Memory B cell (primary cell): Measurements from ENCODE around the gene MGAT4A.
A peak's percentile ranks its signal among the peaks of the same experiment; 100 is the strongest.

Source experiments
- ATAC-seq: fragments of 150-1000 bp; cut with Tn5 transposase; 2 replicates; pipeline ENCODE4 v1.10.0; 2021; ENCODE audit warnings: low read depth, mild to moderate bottlenecking, moderate library complexity
- DNase-seq, 2 donors: peaks; one replicate each; pipeline ENCODE4 v3.0.0; 2022; ENCODE audit warnings: low spot score in 2 of 2
- H3K27ac Mint-ChIP-seq: one replicate; pipeline ENCODE4 v1.8.0; 2022; ENCODE audit warnings: mild to moderate bottlenecking, moderate library complexity, mixed read lengths
- H3K27me3 Mint-ChIP-seq: one replicate; pipeline ENCODE4 v1.8.0; 2022; ENCODE audit warnings: mixed read lengths
- H3K36me3 Mint-ChIP-seq: one replicate; pipeline ENCODE4 v1.8.0; 2022; ENCODE audit warnings: mild to moderate bottlenecking, mixed read lengths
- H3K4me1 Mint-ChIP-seq: one replicate; pipeline ENCODE4 v1.8.0; 2022; ENCODE audit warnings: mixed read lengths
- H3K4me3 Mint-ChIP-seq: one replicate; pipeline ENCODE4 v1.8.0; 2022; ENCODE audit warnings: mild to moderate bottlenecking, moderate library complexity, mixed read lengths
- H3K9me3 Mint-ChIP-seq: one replicate; pipeline ENCODE4 v1.8.0; 2022; ENCODE audit warnings: mixed read lengths

MGAT4A gene

GRCh38 chr2:98696200-98696599 is 34.7 kb downstream of the MGAT4A start:
- Mint-ChIP-seq H3K4me3 (no peak overlapping the region), H3K36me3 (peaks cover 8% of the 10 kb centered on the region), H3K27ac (no peak overlapping the region)

GRCh38 chr2:98695255-98695654 is 35.7 kb downstream of the MGAT4A start:
- Mint-ChIP-seq H3K4me3 (no peak overlapping the region), H3K4me1 (peaks cover 31% of the 10 kb centered on the region), H3K27ac (no peak overlapping the region)

More at GRCh38 chr2:98696200-98696599, 34.7 kb downstream of the MGAT4A start:
- ATAC-seq = no peak
- Mint-ChIP-seq H3K27me3 (no peaks in the 10 kb centered on the region), H3K4me1 (peaks cover 29% of the 10 kb centered on the region), H3K9me3 (no peaks in the 10 kb centered on the region)
- DNase-seq = no peak

GRCh38 chr2:98693477-98693876 is 37.5 kb downstream of the MGAT4A start:
- DNase-seq (no peak), ATAC-seq (no peak)
- Mint-ChIP-seq H3K4me3 (no peak overlapping the region), H3K9me3 (no peaks in the 10 kb centered on the region), H3K27ac (no peak overlapping the region), H3K36me3 (peaks cover 4% of the 10 kb centered on the region), H3K4me1 (peaks cover 33% of the 10 kb centered on the region), H3K27me3 (no peaks in the 10 kb centered on the region)

More at GRCh38 chr2:98695255-98695654, 35.7 kb downstream of the MGAT4A start:
- DNase-seq = no peak
- no peak for ATAC-seq
- H3K9me3 Mint-ChIP-seq = no peaks in the 10 kb centered on the region
- H3K36me3 Mint-ChIP-seq = peaks cover 8% of the 10 kb centered on the region
- no peaks in the 10 kb centered on the region for H3K27me3 Mint-ChIP-seq

GRCh38 chr2:98692090-98693054 is 38.6 kb downstream of the MGAT4A start:
- peaks cover 34% of the 10 kb centered on the region for H3K4me1 Mint-ChIP-seq
- H3K9me3 Mint-ChIP-seq = no peaks in the 10 kb centered on the region
- no peak overlapping the region for H3K27ac Mint-ChIP-seq
- H3K27me3 Mint-ChIP-seq = no peaks in the 10 kb centered on the region
- ATAC-seq = no peak
- DNase-seq = no peak
- no peak overlapping the region for H3K4me3 Mint-ChIP-seq
- H3K36me3 Mint-ChIP-seq = peaks cover 2% of the 10 kb centered on the region

GRCh38 chr2:98691303-98691702 is 39.6 kb downstream of the MGAT4A start:
- no peak overlapping the region for H3K4me3 Mint-ChIP-seq
- no peak overlapping the region for H3K27ac Mint-ChIP-seq
- peaks cover 1% of the 10 kb centered on the region for H3K36me3 Mint-ChIP-seq
- peaks cover 34% of the 10 kb centered on the region for H3K4me1 Mint-ChIP-seq
- H3K27me3 Mint-ChIP-seq = no peaks in the 10 kb centered on the region
- no peak for ATAC-seq
- no peak for DNase-seq
- no peaks in the 10 kb centered on the region for H3K9me3 Mint-ChIP-seq

- Mint-ChIP-seq H3K36me3 (peaks cover 2% of the 10 kb centered on the region), H3K9me3 (no peaks in the 10 kb centered on the region), H3K4me1 (peaks cover 15% of the 10 kb centered on the region), H3K27ac (no peak overlapping the region), H3K27me3 (no peaks in the 10 kb centered on the region), H3K4me3 (no peak overlapping the region)
- DNase-seq = no peak
- no peak for ATAC-seq
These were observed 44.7 kb downstream of the MGAT4A start for GRCh38 chr2:98685930-98686887.

- Mint-ChIP-seq H3K27ac (no peak overlapping the region), H3K27me3 (no peaks in the 10 kb centered on the region), H3K9me3 (no peaks in the 10 kb centered on the region), H3K36me3 (peaks cover 5% of the 10 kb centered on the region), H3K4me3 (no peak overlapping the region), H3K4me1 (peaks cover 9% of the 10 kb centered on the region)
- ATAC-seq = no peak
- DNase-seq = no peak
These were observed 47.2 kb downstream of the MGAT4A start for GRCh38 chr2:98683728-98684127.

GRCh38 chr2:98676742-98677141 is 54.2 kb downstream of the MGAT4A start:
- ATAC-seq (no peak), DNase-seq (no peak)
- H3K27me3 Mint-ChIP-seq = no peaks in the 10 kb centered on the region
- no peak overlapping the region for H3K27ac Mint-ChIP-seq
- H3K4me1 Mint-ChIP-seq = peaks cover 2% of the 10 kb centered on the region
- H3K36me3 Mint-ChIP-seq = peaks cover 23% of the 10 kb centered on the region
- H3K4me3 Mint-ChIP-seq = no peak overlapping the region
- H3K9me3 Mint-ChIP-seq = no peaks in the 10 kb centered on the region

GRCh38 chr2:98674233-98674964 is 56.5 kb downstream of the MGAT4A start:
- Mint-ChIP-seq H3K4me3 (no peak overlapping the region), H3K4me1 (peaks cover 3% of the 10 kb centered on the region), H3K36me3 (peaks cover 32% of the 10 kb centered on the region), H3K27me3 (no peaks in the 10 kb centered on the region), H3K27ac (no peak overlapping the region), H3K9me3 (peaks cover 2% of the 10 kb centered on the region)
- no peak for ATAC-seq
- DNase-seq = no peak

- Mint-ChIP-seq H3K27me3 (no peaks in the 10 kb centered on the region), H3K9me3 (peaks cover 7% of the 10 kb centered on the region), H3K27ac (no peak overlapping the region), H3K4me1 (peaks cover 11% of the 10 kb centered on the region), H3K36me3 (peaks cover 47% of the 10 kb centered on the region), H3K4me3 (no peak overlapping the region)
- no peak for ATAC-seq
- DNase-seq = no peak
These were observed 61.3 kb downstream of the MGAT4A start for GRCh38 chr2:98669675-98670074.

GRCh38 chr2:98665677-98666076 is 65.3 kb downstream of the MGAT4A start:
- Mint-ChIP-seq H3K36me3 (peaks cover 34% of the 10 kb centered on the region), H3K4me1 (peaks cover 14% of the 10 kb centered on the region), H3K4me3 (no peak overlapping the region), H3K27me3 (no peaks in the 10 kb centered on the region), H3K27ac (no peak overlapping the region), H3K9me3 (peaks cover 7% of the 10 kb centered on the region)
- DNase-seq (no peak), ATAC-seq (no peak)

- H3K36me3 Mint-ChIP-seq = peaks cover 39% of the 10 kb centered on the region
- H3K9me3 Mint-ChIP-seq = peaks cover 11% of the 10 kb centered on the region
- no peaks in the 10 kb centered on the region for H3K27me3 Mint-ChIP-seq
- DNase-seq (no peak), ATAC-seq (no peak)
- H3K4me1 Mint-ChIP-seq = peaks cover 14% of the 10 kb centered on the region
- H3K27ac Mint-ChIP-seq = no peak overlapping the region
- no peak overlapping the region for H3K4me3 Mint-ChIP-seq
These were observed 66.6 kb downstream of the MGAT4A start for GRCh38 chr2:98664323-98664722.

GRCh38 chr2:98663511-98664090 is 67.3 kb downstream of the MGAT4A start:
- Mint-ChIP-seq H3K36me3 (peaks cover 34% of the 10 kb centered on the region), H3K4me3 (no peak overlapping the region), H3K27me3 (no peaks in the 10 kb centered on the region), H3K27ac (peak overlapping the region; percentile 17), H3K4me1 (peaks cover 19% of the 10 kb centered on the region), H3K9me3 (peaks cover 11% of the 10 kb centered on the region)
- DNase-seq (no peak), ATAC-seq (no peak)
